Measurements from ENCODE around the gene ARHGEF17.

ARHGEF17 gene

GRCh38 chr11:73316422-73316821, 8.3 kb downstream of the ARHGEF17 start:
- H3K79me2 ChIP-seq (ENCODE audit: control insufficient read depth, low read length), result no peaks in the 10 kb centered on the region
- no peaks in the 10 kb centered on the region for H3K9me3 ChIP-seq (ENCODE audit: control insufficient read depth, insufficient read depth, low read length)
- no peak overlapping the region for H3K4me2 ChIP-seq (ENCODE audit: low read length)
- H3K27ac ChIP-seq (ENCODE audit: low read depth, low read length), result no peak overlapping the region
- H3K4me3 ChIP-seq (ENCODE audit: low read length), result no peak overlapping the region
- H3F3A ChIP-seq (ENCODE audit: control insufficient read depth, insufficient read depth), result no peaks in the 10 kb centered on the region
- no peak for TF ChIP-seq EZH2phosphoT487 (IDR thresholded peaks at IDR 0.05; ENCODE audit: borderline replicate concordance, low read length)
- TF ChIP-seq, protein P1, sequence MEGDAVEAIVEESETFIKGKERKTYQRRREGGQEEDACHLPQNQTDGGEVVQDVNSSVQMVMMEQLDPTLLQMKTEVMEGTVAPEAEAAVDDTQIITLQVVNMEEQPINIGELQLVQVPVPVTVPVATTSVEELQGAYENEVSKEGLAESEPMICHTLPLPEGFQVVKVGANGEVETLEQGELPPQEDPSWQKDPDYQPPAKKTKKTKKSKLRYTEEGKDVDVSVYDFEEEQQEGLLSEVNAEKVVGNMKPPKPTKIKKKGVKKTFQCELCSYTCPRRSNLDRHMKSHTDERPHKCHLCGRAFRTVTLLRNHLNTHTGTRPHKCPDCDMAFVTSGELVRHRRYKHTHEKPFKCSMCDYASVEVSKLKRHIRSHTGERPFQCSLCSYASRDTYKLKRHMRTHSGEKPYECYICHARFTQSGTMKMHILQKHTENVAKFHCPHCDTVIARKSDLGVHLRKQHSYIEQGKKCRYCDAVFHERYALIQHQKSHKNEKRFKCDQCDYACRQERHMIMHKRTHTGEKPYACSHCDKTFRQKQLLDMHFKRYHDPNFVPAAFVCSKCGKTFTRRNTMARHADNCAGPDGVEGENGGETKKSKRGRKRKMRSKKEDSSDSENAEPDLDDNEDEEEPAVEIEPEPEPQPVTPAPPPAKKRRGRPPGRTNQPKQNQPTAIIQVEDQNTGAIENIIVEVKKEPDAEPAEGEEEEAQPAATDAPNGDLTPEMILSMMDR (IDR thresholded peaks at IDR 0.05; ENCODE audit: low read depth, low read length, poor library complexity, severe bottlenecking), result no peak
- no peaks in the 10 kb centered on the region for H3K9me2 ChIP-seq (replicated peaks; ENCODE audit: control insufficient read depth, low read length)
- no peaks in the 10 kb centered on the region for H3K36me3 ChIP-seq (ENCODE audit: control insufficient read depth, low read length)
- no peaks in the 10 kb centered on the region for H4K20me1 ChIP-seq (ENCODE audit: control insufficient read depth, insufficient read depth, low read depth, low read length)
- H3K27me3 ChIP-seq (ENCODE audit: control insufficient read depth, low read length), result no peaks in the 10 kb centered on the region
- H3K4me1 ChIP-seq (ENCODE audit: control insufficient read depth, low read length), result peaks cover 5% of the 10 kb centered on the region

DNA sequence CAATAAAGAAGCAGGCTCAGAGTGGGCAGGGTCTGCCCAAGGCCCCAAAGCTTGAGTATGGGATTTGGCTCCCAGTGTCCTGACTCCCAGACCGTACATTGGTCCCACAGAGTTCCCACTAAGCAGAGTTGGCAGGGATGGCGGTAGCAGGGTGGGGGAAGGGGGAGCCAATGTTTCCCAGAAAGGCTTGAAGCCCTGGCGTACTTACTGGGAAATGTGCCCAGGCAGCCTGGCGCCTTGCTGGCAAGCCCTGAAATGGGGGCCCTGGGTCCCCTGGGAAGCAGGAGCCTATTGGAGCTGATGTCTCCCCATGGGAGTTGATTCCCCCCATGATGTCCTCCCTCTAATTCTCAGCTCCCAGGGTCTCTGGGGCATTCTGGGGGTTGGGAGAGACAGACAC, 9.3 kb downstream of the ARHGEF17 start:
- Histone ChIP-seq H3K27me3 (ENCODE audit: control insufficient read depth, low read length) (no peaks in the 10 kb centered on the region), H4K20me1 (ENCODE audit: control insufficient read depth, insufficient read depth, low read depth, low read length) (no peaks in the 10 kb centered on the region), H3K4me3 (ENCODE audit: low read length) (no peak overlapping the region), H3K27ac (ENCODE audit: low read depth, low read length) (no peak overlapping the region), H3K4me2 (ENCODE audit: low read length) (no peak overlapping the region), H3K9me2 (replicated peaks; ENCODE audit: control insufficient read depth, low read length) (no peaks in the 10 kb centered on the region), H3K79me2 (ENCODE audit: control insufficient read depth, low read length) (no peaks in the 10 kb centered on the region), H3K36me3 (ENCODE audit: control insufficient read depth, low read length) (no peaks in the 10 kb centered on the region), H3F3A (ENCODE audit: control insufficient read depth, insufficient read depth) (no peaks in the 10 kb centered on the region), H3K9me3 (ENCODE audit: control insufficient read depth, insufficient read depth, low read length) (no peaks in the 10 kb centered on the region), H3K4me1 (ENCODE audit: control insufficient read depth, low read length) (peaks cover 14% of the 10 kb centered on the region)
- no peak for TF ChIP-seq EZH2phosphoT487 (IDR thresholded peaks at IDR 0.05; ENCODE audit: borderline replicate concordance, low read length)
- TF ChIP-seq, protein P1 (IDR thresholded peaks at IDR 0.05; ENCODE audit: low read depth, low read length, poor library complexity, severe bottlenecking), result no peak

- TF ChIP-seq, protein P1 (IDR thresholded peaks at IDR 0.05; ENCODE audit: low read depth, low read length, poor library complexity, severe bottlenecking), result no peak
- TF ChIP-seq EZH2phosphoT487 (IDR thresholded peaks at IDR 0.05; ENCODE audit: borderline replicate concordance, low read length), result no peak
- Histone ChIP-seq H3K27me3 (ENCODE audit: control insufficient read depth, low read length) (no peaks in the 10 kb centered on the region), H3K36me3 (ENCODE audit: control insufficient read depth, low read length) (no peaks in the 10 kb centered on the region), H3K4me2 (ENCODE audit: low read length) (no peak overlapping the region), H3K9me2 (replicated peaks; ENCODE audit: control insufficient read depth, low read length) (no peaks in the 10 kb centered on the region), H3K4me3 (ENCODE audit: low read length) (no peak overlapping the region), H3K9me3 (ENCODE audit: control insufficient read depth, insufficient read depth, low read length) (no peaks in the 10 kb centered on the region), H4K20me1 (ENCODE audit: control insufficient read depth, insufficient read depth, low read depth, low read length) (no peaks in the 10 kb centered on the region), H3F3A (ENCODE audit: control insufficient read depth, insufficient read depth) (no peaks in the 10 kb centered on the region), H3K27ac (ENCODE audit: low read depth, low read length) (no peak overlapping the region), H3K4me1 (ENCODE audit: control insufficient read depth, low read length) (peaks cover 19% of the 10 kb centered on the region), H3K79me2 (ENCODE audit: control insufficient read depth, low read length) (no peaks in the 10 kb centered on the region)
Observed at GRCh38 chr11:73317803-73318202, 9.7 kb downstream of the ARHGEF17 start.
